NB4 (cell line): ENCODE measurements around the gene PTCD2.
"Not testable (repeated sequence)": the region's sequence is repeated elsewhere in the genome, so short reads cannot be mapped to it uniquely, and the experiment has no call there.

Experiments used
- DNase-seq: peaks from one replicate; pipeline ENCODE4 v3.0.0; 2010; ENCODE audit warnings: low read depth
- H3K4me3 ChIP-seq: one replicate; pipeline ENCODE4 v1.5.1; 2011; ENCODE audit warnings: mild to moderate bottlenecking, low read depth, low read length, moderate library complexity
- MYC ChIP-seq: IDR thresholded peaks from 2 replicates; pipeline ENCODE4 v1.6.1; 2011; ENCODE audit warnings: low read depth, low read length
- POLR2A ChIP-seq: IDR thresholded peaks from 2 replicates; pipeline ENCODE4 v1.6.1; 2011; ENCODE audit warnings: mild to moderate bottlenecking; ENCODE audit not compliant: insufficient read length; ENCODE audit errors: extremely low read depth
- TF ChIP-seq, protein P1 (sequence below): IDR thresholded peaks from one replicate; pipeline ENCODE4 v1.5.1; 2012; ENCODE audit warnings: low read depth, low read length
- TF ChIP-seq, protein P2 (sequence below): IDR thresholded peaks from 2 replicates; pipeline ENCODE4 v1.6.1; 2011; ENCODE audit warnings: low read depth, low read length

Gene PTCD2

DNA sequence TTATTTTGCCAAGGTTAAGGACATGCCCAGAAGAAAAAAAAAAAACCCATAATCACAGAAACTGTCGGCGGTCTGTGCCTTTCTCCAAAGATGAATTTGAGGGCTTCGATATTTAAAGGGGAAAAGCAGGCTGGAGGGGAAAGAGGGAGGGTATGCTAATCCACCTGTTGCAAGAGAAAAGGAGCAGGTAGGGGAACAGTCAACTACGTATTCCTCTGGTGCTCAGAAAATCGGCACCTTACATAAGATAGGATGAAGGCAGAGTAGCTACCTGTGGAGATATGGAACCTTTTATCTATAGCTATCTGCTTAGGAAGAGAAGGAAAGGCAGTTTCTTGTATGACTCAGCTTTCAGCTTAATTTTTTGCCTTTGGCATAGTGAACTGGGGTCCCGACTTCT is 77.7 kb downstream of the PTCD2 start:
- H3K4me3 ChIP-seq: no peak overlapping the region
- TF ChIP-seq MYC: no peak
- TF ChIP-seq, protein P1, sequence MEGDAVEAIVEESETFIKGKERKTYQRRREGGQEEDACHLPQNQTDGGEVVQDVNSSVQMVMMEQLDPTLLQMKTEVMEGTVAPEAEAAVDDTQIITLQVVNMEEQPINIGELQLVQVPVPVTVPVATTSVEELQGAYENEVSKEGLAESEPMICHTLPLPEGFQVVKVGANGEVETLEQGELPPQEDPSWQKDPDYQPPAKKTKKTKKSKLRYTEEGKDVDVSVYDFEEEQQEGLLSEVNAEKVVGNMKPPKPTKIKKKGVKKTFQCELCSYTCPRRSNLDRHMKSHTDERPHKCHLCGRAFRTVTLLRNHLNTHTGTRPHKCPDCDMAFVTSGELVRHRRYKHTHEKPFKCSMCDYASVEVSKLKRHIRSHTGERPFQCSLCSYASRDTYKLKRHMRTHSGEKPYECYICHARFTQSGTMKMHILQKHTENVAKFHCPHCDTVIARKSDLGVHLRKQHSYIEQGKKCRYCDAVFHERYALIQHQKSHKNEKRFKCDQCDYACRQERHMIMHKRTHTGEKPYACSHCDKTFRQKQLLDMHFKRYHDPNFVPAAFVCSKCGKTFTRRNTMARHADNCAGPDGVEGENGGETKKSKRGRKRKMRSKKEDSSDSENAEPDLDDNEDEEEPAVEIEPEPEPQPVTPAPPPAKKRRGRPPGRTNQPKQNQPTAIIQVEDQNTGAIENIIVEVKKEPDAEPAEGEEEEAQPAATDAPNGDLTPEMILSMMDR: no peak
- no peak for TF ChIP-seq POLR2A
- TF ChIP-seq, protein P2, sequence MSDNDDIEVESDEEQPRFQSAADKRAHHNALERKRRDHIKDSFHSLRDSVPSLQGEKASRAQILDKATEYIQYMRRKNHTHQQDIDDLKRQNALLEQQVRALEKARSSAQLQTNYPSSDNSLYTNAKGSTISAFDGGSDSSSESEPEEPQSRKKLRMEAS: no peak
- DNase-seq: peak; percentile 11

GRCh38 chr5:72400950-72401349 is 80.8 kb downstream of the PTCD2 start:
- H3K4me3 ChIP-seq: no peak overlapping the region
- DNase-seq: no peak
- TF ChIP-seq POLR2A: no peak
- TF ChIP-seq MYC: no peak
- TF ChIP-seq, protein P2: no peak
- TF ChIP-seq, protein P1: no peak

DNA sequence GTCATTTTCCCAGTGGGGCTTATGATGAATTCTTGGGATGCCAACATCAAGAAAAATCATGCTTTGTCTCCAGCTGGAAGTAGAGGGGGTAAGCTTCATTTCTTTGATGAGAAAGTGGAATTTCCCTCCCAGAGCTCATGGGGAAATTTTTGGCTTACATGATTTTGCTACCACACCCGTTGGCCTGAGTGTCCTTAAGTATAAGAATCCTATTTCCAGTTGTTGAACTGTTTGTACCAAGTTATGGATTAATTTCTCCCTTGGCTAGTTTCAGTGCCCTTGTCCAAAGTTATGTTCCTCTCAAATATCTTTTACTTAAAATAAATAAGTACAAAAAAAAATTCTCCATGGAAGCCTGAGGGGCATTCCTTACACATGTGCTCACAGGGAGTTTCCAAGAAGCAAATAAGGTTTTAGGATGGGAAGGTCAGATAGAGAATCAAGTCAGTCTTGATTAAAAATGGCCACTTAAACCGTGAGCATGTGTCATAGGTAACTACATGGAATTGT is 82.3 kb downstream of the PTCD2 start:
- TF ChIP-seq MYC (no peak), POLR2A (no peak)
- TF ChIP-seq, protein P1: no peak
- TF ChIP-seq, protein P2: no peak
- DNase-seq: no peak
- H3K4me3 ChIP-seq: no peak overlapping the region

GRCh38 chr5:72402959-72403628 is 82.9 kb downstream of the PTCD2 start:
- no peak overlapping the region for H3K4me3 ChIP-seq
- peak; percentile 44 for DNase-seq
- TF ChIP-seq, protein P1: peak; percentile 60
- TF ChIP-seq MYC: no peak

DNA sequence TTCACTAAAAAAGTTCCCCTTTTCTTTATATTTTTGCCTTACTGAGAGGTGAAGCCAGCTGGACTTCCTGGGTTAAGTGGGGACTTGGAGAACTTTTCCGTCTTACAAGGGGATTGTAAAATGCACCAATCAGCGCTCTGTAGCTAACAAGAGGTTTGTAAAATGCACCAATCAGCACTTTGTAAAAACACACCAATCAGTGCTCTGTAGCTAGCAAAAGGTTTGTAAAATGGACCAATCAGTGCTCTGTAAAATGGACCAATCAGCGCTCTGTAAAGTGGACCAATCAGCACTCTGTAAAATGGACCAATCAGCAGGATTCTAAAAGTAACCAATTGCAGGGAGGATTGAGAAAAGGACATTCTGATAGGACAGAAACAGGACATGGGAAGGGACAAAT is 84.6 kb downstream of the PTCD2 start:
- DNase-seq, H3K4me3 ChIP-seq: not testable (repeated sequence)

- DNase-seq: no peak
- H3K4me3 ChIP-seq: no peak overlapping the region
- no peak for TF ChIP-seq MYC
- TF ChIP-seq, protein P2: no peak
- TF ChIP-seq, protein P1: no peak
- no peak for TF ChIP-seq POLR2A
Observed at GRCh38 chr5:72407078-72407477, 86.9 kb downstream of the PTCD2 start.
